Measurements from ENCODE around the gene GMPR.
"Not testable (repeated sequence)": the region's sequence is repeated elsewhere in the genome, so short reads cannot be mapped to it uniquely, and the experiment has no call there.

Gene GMPR

DNA sequence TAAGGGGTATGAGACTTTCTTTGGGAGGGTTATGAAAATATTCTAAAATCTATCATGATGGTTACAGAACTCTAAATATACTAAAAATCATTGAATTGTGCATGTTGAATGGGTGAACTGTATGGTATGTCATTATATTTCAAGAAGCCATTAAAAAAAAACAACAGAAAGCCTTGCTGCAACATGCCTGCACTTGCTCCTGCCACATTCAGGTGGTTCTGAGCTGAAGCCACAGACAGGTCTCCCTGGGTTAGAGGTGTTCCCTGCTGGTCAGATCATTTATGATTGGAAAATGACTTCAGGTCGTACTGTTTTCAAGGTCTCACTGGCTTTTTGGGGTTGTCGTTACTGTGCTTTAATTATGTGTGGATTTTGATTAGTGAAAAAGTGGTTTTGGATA lies 13.3 kb downstream of the GMPR start:
- no peak for DNase-seq

DNA sequence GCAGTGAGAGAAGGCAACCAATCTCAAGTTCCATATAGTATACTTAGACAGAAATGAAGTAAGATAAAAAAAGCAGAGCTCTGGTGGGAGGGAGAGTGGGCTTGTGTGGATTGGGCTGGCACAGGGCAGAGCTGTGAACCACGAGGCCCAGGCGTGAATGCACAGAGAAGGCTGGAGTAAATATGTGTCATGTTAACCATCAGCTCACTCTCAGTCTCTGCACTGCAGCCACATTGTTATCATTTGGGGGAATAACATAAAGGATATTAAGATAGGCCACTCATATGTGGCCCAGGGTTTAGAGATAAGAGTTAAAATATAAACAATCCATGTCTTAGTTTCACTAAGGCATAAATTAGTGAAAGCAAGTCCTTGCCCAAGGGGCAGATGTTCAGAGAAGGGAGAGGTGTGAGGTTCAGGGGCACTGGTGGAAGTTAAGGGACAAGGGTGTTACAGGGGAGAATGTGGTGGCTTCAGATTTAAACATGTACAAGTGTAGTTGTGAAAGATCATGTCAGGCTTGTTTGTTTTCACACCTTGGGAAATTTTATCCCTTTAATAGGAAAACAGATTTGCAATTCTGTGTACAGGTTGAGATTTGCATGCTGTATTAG lies 14.4 kb downstream of the GMPR start:
- no peak for DNase-seq

DNA sequence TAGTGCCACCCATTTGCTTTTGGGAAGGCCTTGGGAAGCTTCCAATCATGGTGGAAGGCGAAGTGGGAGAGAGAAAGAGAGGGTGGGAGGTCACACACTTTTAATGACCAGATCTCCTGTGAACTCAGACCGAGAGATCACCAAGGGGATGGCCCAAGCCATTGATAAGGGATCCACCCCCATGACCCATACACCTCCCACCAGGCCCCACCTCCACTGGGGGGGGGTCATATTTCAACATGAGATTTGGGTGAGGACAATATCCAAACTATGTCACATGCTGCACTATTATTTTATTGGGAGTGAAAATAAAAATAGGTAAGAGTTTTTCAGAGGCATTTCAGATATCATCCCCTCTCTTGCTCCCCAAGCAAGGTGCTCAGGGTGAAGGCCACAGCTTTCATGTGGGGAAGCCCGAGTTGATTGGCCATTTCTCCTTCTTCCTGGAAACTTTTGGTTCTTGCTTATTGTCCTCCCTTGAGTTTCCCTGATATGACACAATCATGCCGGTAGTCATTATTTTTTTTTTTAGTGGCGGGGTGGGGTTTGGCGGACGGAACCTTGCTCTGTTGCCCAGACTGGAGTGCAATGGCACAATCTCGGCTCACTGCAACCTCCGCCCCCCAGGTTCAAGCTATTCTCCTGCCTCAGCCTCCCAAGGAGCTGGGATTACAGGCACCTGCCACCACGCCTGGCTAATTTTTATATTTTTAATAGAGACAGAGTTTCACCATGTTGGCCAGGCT lies 15.2 kb downstream of the GMPR start:
- no peak for DNase-seq

DNA sequence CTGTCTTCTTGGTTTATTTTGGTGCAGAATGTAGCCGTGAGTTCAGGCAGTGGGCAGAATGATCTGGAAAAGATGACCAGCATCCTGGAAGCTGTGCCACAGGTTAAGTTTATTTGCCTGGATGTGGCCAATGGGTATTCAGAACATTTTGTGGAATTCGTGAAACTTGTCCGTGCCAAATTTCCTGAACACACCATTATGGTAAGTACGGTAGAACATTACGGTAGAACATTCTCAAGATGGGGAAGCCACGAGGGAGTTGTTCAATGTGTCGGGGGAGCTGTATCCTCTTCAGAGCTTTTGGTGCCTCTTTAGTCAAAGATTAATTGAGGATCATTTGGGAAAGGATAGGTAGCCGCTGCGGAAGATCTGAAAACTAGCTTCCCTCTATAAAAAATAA lies 16.1 kb downstream of the GMPR start:
- no peak for DNase-seq

DNA sequence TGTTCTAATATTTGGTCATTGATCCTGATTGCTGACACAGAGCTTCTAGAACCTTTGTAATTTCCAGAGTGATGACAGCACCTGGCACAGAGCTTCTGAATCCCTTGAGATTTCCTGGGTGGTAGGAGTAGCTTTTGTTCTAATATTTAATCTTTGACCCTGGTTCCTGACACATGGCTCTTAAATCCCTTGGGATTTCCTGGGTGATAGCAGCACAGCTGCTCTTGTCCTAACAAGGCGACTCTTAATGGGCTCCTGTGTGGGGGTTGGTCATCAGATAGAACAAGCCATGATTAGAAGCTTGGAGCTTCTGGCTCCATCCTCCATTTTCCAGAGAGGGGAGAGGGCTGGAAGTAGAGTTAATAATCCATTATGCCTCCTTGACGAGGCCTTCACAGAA lies 18.4 kb downstream of the GMPR start:
- no peak for DNase-seq

DNA sequence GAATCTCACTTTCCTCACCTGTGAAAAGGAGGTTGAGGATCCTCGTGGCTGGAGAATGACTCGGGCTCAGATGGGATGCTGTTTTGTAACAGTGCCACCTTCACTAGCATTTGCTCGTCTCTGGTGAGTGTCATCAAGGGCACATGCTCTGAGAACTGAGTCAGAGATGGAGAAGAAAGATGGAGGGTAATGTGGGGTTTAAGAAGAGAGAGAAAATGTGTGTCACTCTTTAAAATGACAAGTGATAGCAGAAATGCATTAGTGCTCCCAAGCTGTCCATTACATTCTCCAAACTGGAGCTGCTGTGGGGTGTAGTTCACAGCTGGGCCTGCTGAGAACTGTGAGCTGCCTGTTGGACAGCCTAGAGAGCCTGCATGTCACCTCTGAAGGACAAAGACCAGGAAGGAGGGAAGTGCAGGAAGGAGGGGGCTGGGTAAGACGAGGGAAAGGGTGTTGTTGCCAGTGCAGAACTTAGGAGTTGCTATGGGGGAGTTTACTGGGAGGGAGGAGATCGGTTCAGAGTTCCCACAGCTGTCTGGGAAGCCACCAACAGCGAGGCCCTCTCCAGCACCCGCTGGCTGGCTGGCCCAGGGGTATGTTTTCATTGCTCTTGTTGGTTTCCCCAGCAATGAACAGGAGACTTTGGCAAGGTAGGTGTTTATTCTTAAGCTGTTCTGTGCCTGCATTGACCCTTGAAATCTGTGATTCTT lies 19.8 kb downstream of the GMPR start:
- DNase-seq, result no peak

DNA sequence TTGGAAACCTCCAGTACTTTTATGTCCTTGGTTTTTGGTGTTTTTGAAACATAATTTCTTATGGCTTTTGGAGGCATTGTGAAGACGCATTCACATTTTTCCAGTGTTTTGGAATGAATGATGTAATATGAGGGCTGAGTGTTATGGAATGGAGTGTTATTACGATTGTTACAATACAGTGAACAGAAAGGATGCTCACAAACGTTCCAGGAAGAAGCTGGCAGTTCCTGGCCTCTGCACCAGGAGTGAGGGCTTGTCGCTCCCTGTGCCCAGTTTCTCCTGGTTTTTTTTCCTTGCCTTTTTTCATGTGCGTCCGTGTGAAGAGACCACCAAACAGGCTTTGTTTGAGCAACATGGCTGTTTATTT lies 20.3 kb downstream of the GMPR start:
- DNase-seq, result no peak

DNA sequence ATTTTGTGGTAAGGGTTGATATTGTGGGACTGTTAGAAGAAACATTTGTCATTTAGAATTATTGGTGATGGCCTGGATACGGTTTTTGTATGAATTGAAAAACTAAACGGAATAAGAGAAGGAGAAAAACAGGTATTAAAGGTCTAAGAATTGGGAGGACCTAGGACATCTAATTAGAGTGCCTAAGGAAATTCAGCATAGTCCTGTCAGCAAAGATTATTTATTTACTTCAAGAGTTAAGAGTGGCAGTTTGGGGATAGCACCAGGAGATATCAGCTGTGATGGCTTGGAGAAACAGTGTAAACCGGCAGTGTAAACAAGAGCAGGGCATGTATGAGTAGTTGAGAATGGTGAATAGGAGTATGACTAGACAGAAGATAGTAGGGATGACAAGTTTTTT lies 21.2 kb downstream of the GMPR start:
- not testable (repeated sequence) for DNase-seq

DNA sequence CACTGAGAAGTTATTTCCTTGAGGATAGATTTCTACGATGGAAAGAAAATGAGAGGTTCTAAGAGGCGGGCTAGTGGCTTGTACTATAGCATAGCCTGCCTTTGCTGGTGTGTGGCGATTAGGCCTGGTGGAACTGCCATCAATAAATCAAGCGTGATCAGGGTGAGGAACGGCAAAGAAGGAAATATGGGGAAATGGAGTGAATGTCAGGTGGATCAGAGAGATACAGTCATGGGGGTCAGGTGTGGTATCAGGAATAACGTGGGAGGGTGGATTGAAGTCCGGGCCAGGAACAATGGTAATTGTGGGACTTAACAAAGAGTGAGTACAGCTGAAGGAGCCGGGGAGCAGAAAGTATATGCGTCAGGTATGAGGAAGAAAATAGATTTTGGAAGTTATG lies 22.2 kb downstream of the GMPR start:
- DNase-seq, result not testable (repeated sequence)

DNA sequence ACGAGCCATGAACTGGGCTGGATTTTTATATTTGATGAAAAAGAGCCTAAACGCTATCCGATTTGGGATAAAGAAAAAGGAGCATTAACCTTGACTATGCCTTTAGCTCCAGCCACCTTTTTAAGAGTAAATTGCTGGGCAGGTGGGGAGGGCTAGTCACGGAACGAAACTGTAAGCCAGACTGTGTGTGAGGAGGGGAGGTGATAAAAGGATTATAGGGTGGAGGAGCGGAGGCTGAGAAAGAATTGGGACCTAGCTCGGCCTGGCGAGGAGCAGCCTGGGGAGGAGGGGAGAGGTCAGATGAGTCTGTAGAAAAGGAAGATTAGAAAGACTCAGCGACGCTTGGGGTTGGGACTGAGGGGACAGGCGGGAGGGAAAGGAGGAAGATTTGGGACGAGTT lies 24.4 kb downstream of the GMPR start:
- not testable (repeated sequence) for DNase-seq

DNA sequence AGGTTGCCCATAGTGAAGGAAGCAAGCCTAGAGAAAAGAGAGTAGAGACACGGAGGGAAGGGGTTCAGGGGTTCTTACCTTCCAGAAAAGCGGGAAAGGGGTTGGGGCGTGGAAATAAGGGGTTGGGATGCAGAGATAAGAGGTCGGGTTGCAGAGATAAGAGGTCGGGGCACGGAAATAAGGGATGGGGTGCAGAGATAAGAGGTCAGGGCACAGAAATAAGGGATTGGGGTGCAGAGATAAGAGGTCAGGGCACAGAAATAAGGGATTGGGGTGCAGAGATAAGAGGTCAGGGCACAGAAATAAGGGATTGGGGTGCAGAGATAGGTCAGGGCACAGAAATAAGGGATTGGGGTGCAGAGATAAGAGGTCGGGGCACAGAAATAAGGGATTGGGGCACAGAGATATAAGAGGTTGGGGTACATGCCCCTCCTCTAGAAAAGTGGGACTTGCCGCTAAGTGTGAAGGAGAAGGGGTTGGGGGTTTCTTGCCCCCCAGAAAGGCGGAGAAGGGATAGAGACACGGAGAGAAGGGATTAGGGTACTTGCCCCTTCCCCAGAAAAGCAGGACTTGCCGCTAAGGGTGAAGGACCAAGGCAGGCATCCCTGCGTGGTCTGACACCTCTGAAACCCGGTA lies 25.2 kb downstream of the GMPR start:
- not testable (repeated sequence) for DNase-seq

DNA sequence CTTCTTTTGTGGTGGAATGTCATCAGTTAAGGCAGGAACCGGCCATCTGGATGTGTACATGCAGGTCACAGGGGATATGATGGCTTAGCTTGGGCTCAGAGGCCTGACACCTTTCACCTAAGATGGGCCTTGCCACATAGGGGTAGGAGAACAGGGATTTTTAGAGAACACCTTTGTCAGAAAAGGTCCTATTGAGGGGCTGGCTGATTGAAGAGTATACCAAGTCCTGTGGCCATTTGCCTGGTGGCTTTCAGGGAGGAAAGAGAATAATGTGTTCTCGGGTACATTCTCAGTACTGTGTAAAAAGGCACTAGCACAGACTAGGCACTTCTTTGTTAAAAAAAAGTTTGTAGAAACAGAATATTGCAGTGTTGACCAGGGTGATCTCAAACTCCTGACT lies 26.4 kb downstream of the GMPR start:
- DNase-seq, result no peak

DNA sequence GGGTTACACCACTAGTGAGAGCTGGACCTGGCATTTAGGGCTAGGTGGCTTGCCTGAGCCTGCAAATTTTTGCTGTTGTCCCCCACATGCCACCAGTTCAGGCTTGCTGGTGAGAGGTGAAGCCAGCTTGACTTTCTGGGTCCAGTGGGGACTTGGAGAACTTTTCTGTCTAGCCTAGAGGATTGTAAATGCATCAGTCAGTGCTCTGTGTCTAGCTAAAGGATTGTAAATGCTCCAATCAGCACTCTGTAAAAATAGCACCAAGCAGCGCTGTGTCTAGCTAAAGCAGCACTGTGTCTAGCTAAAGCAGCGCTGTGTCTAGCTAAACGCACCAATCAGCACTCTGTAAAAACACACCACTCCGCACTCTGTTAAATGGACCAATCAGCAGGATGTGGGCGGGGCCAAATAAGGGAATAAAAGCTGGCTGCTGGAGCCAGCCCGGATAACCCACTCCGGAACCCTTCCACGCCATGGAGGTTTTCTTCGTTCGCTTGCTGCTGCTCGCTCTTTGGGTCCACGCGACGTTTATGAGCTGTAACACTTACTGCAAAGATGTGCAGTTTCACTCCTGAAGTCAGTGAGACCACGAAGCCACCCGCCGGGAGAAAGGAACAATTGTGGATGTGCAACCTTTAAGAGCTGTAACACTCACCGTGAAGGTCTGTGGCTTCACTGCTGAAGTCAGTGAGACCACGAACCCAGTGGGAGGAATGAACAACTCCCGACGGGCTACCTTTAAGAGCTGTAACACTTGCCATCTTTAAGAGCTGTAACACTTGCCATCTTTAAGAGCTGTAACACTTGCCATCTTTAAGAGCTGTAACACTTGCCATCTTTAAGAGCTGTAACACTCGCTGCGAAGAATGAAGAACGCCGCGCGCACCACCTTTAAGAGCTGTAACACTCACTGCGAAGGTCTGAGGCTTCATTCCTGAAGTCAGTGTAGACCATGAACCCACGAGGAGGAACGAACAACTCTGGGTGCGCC lies 27.3 kb downstream of the GMPR start:
- DNase-seq, result no peak

DNA sequence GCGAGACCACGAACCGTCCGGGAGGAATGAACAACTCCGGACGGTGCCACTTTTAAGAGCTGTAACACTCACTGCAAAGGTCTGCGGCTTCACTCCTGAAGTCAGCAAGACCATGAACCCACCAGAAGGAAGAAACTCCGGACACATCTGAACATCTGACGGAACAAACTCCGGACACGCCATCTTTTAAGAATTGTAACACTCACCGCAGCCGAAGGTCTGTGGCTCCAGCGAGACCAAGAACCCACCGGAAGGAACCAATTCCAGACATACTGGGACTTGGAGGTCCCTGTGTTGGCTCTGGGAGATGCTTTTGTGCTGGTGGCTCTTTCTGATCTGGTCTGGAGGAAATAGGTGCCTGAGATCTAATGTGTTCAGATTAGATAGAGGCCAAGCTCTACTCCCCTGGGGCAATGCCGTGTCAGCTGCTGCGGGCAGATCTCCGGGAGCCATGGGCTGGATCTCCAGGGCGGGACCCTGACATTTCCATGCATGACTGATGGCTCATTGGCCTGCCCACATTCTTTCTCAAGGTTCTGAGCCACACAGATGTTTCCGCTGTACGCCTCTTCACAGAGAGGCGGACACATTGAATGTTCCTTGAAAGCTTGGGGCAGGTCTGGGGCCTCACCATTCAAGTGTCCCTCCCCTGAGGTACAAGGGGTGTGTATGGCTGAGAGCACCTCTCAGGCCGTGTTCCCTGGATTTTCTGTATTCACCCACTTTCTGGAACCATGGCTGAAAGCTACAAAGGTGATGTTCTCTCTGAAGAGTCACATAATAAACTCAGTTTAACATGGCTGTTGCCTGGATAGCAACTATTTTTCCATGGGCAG lies 29.3 kb downstream of the GMPR start:
- no peak for DNase-seq

DNA sequence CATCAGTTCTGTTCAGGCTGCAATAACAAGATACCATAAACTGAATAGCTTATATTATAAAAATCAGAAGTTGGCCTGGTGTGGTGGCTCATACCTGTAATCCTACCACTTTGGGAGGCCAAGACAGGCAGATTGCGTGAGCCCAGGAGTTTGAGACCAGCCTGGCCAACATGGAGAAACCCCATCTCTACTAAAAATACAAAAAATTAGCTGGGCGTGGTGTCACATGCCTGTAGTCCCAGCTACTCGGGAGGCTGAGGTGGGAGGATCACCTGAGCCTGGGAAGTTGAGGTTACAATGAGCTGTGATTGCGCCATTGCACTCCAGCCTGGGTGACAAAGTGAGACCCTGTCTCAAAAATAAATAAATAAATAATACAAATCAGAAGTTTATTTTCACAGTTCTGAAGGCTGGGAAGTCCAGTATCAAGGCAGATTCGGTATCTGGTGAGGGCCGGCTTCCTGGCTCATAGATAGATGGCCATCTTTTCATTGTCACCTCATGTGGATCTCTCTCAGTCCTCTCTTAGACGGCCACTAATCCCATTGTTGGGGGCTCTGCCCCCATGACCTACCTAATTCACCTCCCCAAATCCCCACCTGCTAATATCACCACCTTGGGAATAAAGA lies 31.2 kb downstream of the GMPR start:
- not testable (repeated sequence) for DNase-seq

DNA sequence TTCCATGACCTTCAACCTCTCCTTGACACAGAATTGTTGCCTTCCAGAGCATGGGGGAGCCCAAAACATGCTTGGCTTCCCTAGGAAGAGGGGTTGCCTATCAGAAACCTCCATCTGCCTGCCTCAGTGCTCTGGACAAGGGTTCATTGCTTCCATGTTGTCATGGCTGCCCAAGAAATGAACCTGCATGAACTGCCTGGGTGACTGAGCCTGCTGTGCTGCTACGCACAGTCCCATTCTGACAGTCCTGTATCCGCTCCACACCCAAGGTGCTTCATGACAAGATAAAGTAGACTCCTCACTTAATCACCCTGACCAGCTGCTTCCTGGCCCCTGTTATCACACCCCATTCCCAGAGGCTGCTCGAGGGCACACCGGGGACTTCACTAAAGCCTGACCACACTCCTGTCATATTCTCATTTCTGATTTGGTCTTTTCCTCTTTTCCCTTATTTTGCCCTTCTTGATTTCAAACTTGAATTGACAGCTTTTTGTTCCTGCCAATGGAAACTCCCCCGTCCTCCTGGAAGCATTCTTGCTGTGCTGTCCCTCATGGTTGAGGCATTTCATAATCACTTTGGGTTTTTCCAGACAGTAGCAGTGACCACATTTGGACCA lies 31.9 kb downstream of the GMPR start:
- DNase-seq, result no peak

DNA sequence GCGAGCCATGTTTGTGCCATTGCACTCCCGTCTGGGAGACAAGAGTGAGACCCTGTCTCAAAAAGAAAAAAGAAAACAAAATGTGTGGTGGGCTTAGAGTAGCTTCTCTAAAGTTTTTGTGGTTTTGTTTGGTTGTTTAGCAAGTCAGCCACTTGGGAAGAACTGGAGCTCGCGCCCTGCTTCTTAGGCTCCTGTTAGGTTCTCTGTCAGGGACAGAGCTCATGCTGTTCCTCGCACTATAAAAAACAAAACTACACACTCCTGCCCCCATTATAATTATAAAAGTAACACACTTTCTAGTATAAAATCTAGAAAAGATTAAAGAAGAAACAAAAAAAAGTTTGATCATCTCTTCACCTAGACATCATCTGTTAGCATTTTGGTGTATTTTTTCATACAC lies 33.0 kb downstream of the GMPR start:
- DNase-seq, result no peak

DNA sequence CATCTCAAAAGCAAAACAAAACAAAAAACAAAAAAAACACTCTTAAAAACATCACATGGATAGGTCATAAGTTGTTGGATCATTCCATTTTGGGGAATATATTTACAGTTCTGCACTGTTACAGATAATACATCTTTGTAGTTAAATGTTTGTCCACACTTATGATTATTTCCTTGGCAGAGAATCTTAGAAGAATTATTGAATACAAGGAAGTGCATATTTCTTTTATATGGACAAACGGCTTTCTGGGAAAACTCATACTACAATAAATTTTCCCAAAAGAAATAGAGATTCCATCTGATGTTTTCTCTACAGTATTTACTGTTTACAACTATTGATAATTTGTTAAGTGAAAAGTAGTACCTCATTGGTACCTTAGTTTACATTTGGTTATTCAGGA lies 33.8 kb downstream of the GMPR start:
- no peak for DNase-seq

DNA sequence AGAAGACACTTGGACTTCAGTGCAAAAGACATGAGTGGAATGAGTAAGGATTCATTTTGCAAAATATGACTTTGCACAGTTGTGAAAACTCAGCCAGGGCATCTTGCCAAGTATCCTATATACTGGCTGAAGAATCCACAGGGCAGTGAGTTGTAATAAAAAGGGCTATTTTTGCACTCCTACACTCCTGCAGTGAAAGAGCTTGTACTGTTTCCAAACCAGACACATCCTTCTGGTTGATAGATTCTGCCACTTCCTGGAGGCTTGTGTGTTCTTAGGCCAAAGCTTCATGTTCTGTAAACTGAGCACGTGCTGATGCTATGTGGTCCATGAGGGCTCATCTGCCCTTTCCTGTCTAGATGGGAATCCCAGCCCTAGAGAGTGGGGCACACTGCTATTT lies 34.9 kb downstream of the GMPR start:
- DNase-seq, result no peak

DNA sequence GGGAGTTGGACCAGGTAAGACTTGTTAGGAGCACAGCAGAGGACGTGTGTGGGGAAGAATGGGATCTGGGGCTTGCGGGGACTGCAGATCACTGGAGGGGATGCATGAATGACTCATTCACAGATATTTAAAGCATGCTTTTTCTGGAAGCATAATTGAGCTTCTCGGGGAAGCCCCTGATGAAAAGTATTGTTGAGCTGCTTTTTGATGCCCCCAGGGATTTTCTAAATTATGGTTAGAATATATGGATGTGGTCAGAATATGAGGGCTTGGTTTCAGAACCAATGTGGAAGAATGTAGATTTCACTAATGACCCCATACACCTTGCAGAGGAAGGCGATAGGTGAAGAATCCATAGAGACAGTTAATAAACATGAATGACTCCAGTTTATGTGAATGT lies 36.1 kb downstream of the GMPR start:
- no peak for DNase-seq
